Peyer's patch (tissue), 4 donors: Measurements from ENCODE around the gene RALGPS1.

ENCODE experiments used
- CTCF ChIP-seq, 6 experiments: fragments of 450-650 bp in 4 of 6; fragments of 200-600 bp in 2 of 6; sonication (generic) in 1 of 6; IDR thresholded peaks; one replicate each; pipeline ENCODE4 v1.5.1; 2017 to 2019; ENCODE audit warnings: antibody characterized with exemption in 6 of 6, mild to moderate bottlenecking in 3 of 6, moderate library complexity in 1 of 6
- POLR2A ChIP-seq, 2 donors: fragments of 450-650 bp; IDR thresholded peaks; one replicate each; pipeline ENCODE4 v1.5.1; 2017; ENCODE audit warnings: antibody characterized with exemption in 2 of 2, mild to moderate bottlenecking in 2 of 2, moderate library complexity in 2 of 2

GRCh38 chr9:126935630-126936029 is 21.0 kb downstream of the RALGPS1 start:
- no peak for TF ChIP-seq CTCF (IDR thresholded peaks at IDR 0.05)
- TF ChIP-seq POLR2A (IDR thresholded peaks at IDR 0.05) = no peak
